DND-41 (cell line): ENCODE results near the gene DEPDC4.

ENCODE experiments used
- ATAC-seq: fragments of 200-7000 bp; cut with Tn5 transposase; 3 replicates; pipeline ENCODE4 v1.9.1; 2021; ENCODE audit warnings: low read depth; ENCODE audit not compliant: insufficient read depth
- DNase-seq: peaks from one replicate; pipeline ENCODE4 v3.0.0-alpha.2; 2020
- H2AFZ ChIP-seq: 2 replicates; pipeline ENCODE4 v1.6.0; 2012; ENCODE audit warnings: low read depth, low read length
- H3K27ac ChIP-seq: 2 replicates; pipeline ENCODE4 v1.5.1; 2012; ENCODE audit warnings: low read length, inconsistent platforms
- H3K27me3 ChIP-seq: fragments of 200-600 bp; sonication (generic); 2 replicates; pipeline ENCODE4 v1.6.0; 2012; ENCODE audit warnings: low read length, mild to moderate bottlenecking, inconsistent platforms; ENCODE audit not compliant: insufficient read depth, poor library complexity
- H3K36me3 ChIP-seq: 2 replicates; pipeline ENCODE4 v1.5.1; 2012; ENCODE audit warnings: low read length, inconsistent platforms; ENCODE audit not compliant: insufficient read depth
- H3K4me1 ChIP-seq: 2 replicates; pipeline ENCODE4 v1.5.1; 2012; ENCODE audit warnings: mild to moderate bottlenecking, low read length; ENCODE audit not compliant: insufficient read depth
- H3K4me2 ChIP-seq: 2 replicates; pipeline ENCODE4 v1.6.0; 2012; ENCODE audit warnings: mild to moderate bottlenecking, moderate library complexity, low read length, inconsistent platforms; ENCODE audit not compliant: insufficient read depth
- H3K4me3 ChIP-seq, 2 experiments: fragments of 200-600 bp in 1 of 2; shearing (Covaris generic) in 1 of 2; 2 replicates each; pipeline ENCODE4 v1.5.1; 2012 to 2016; ENCODE audit warnings: inconsistent platforms in 2 of 2, low read length in 2 of 2, mild to moderate bottlenecking in 2 of 2, low read depth in 1 of 2, moderate library complexity in 1 of 2
- H3K79me2 ChIP-seq: 2 replicates; pipeline ENCODE4 v1.6.0; 2012; ENCODE audit warnings: low read length, inconsistent platforms; ENCODE audit not compliant: insufficient read depth
- H3K9ac ChIP-seq: 2 replicates; pipeline ENCODE4 v1.6.0; 2012; ENCODE audit warnings: low read depth, mild to moderate bottlenecking, inconsistent platforms, low read length, moderate library complexity
- H3K9me3 ChIP-seq: 2 replicates; pipeline ENCODE4 v1.5.1; 2012; ENCODE audit warnings: low read length, moderate library complexity, mild to moderate bottlenecking, inconsistent platforms; ENCODE audit not compliant: insufficient read depth, severe bottlenecking
- H4K20me1 ChIP-seq: 2 replicates; pipeline ENCODE4 v1.6.0; 2012; ENCODE audit warnings: low read length; ENCODE audit not compliant: insufficient read depth
- EZH2 ChIP-seq: IDR thresholded peaks from 3 replicates; pipeline ENCODE4 v1.6.1; 2012; ENCODE audit warnings: borderline replicate concordance, low read depth, mild to moderate bottlenecking, moderate library complexity, low read length, inconsistent platforms; ENCODE audit not compliant: severe bottlenecking
- TF ChIP-seq, protein P1 (sequence below): IDR thresholded peaks from 2 replicates; pipeline ENCODE4 v1.5.1; 2012; ENCODE audit warnings: borderline replicate concordance, low read length, moderate library complexity, mild to moderate bottlenecking; ENCODE audit not compliant: poor library complexity, severe bottlenecking; ENCODE audit errors: extremely low read depth

Gene DEPDC4

GRCh38 chr12:100273782-100274181, 6.9 kb upstream of the DEPDC4 start:
- Histone ChIP-seq H3K4me1 (peaks cover 15% of the 10 kb centered on the region), H3K9ac (no peak overlapping the region), H3K9me3 (no peaks in the 10 kb centered on the region), H3K27ac (no peak overlapping the region), H3K4me3 (no peak overlapping the region), H3K27me3 (no peaks in the 10 kb centered on the region), H3K79me2 (peaks cover 93% of the 10 kb centered on the region), H3K36me3 (peaks cover 4% of the 10 kb centered on the region; the same call in 1 of the 2 replicates), H4K20me1 (peaks cover 9% of the 10 kb centered on the region; the same call in 1 of the 2 replicates), H3K4me2 (0 out of 2 replicates have a peak overlapping the region, but pooled peaks have one; percentile 0), H2AFZ (no peak overlapping the region)
- no peak for ATAC-seq
- DNase-seq: no peak
- no peak for TF ChIP-seq EZH2
- TF ChIP-seq, protein P1, sequence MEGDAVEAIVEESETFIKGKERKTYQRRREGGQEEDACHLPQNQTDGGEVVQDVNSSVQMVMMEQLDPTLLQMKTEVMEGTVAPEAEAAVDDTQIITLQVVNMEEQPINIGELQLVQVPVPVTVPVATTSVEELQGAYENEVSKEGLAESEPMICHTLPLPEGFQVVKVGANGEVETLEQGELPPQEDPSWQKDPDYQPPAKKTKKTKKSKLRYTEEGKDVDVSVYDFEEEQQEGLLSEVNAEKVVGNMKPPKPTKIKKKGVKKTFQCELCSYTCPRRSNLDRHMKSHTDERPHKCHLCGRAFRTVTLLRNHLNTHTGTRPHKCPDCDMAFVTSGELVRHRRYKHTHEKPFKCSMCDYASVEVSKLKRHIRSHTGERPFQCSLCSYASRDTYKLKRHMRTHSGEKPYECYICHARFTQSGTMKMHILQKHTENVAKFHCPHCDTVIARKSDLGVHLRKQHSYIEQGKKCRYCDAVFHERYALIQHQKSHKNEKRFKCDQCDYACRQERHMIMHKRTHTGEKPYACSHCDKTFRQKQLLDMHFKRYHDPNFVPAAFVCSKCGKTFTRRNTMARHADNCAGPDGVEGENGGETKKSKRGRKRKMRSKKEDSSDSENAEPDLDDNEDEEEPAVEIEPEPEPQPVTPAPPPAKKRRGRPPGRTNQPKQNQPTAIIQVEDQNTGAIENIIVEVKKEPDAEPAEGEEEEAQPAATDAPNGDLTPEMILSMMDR: no peak

GRCh38 chr12:100268835-100269564, 2.1 kb upstream of the DEPDC4 start:
- Histone ChIP-seq H3K9me3 (no peaks in the 10 kb centered on the region), H4K20me1 (peaks cover 9% of the 10 kb centered on the region; the same call in 1 of the 2 replicates), H3K27ac (no peak overlapping the region; the same call in 1 of the 2 replicates), H3K79me2 (peaks cover 66% of the 10 kb centered on the region), H3K36me3 (no peaks in the 10 kb centered on the region; the same call in 1 of the 2 replicates), H3K9ac (peak overlapping the region; percentile 86; the same call in 1 of the 2 replicates), H3K4me1 (peaks cover 32% of the 10 kb centered on the region), H3K27me3 (no peaks in the 10 kb centered on the region), H3K4me2 (peak overlapping the region; percentile 74), H3K4me3 (peak overlapping the region in 1 of 2 experiments; percentile 79; a peak in 2 of 4 replicates), H2AFZ (no peak overlapping the region)
- ATAC-seq (no peak), DNase-seq (no peak)
- TF ChIP-seq EZH2: no peak
- TF ChIP-seq, protein P1: no peak

GRCh38 chr12:100267603-100268281, 863 bp upstream of the DEPDC4 start:
- H4K20me1 ChIP-seq: peaks cover 5% of the 10 kb centered on the region; the same call in 1 of the 2 replicates
- peaks cover 53% of the 10 kb centered on the region for H3K79me2 ChIP-seq
- no peaks in the 10 kb centered on the region for H3K27me3 ChIP-seq
- H3K4me3 ChIP-seq: peak overlapping the region; percentile 79 to 90
- H3K4me2 ChIP-seq: peak overlapping the region; percentile 74
- peak overlapping the region; percentile 86 for H3K9ac ChIP-seq
- no peaks in the 10 kb centered on the region; the same call in 1 of the 2 replicates for H3K36me3 ChIP-seq
- H3K9me3 ChIP-seq: no peaks in the 10 kb centered on the region
- peak overlapping the region; percentile 93 for H2AFZ ChIP-seq
- ATAC-seq: peak; percentile 3; the same call in 2 of the 3 replicates
- peak overlapping the region; percentile 94 for H3K27ac ChIP-seq
- no peak for DNase-seq
- H3K4me1 ChIP-seq: peaks cover 32% of the 10 kb centered on the region
- TF ChIP-seq EZH2: no peak
- TF ChIP-seq, protein P1: no peak
